GM21576 (cell line): ENCODE measurements around the gene ANO2.

Source experiments
- ATAC-seq: cut with Tn5 transposase; IDR thresholded peaks from one replicate; pipeline ENCODE4 v1.9.1; 2021; ENCODE audit warnings: mild to moderate bottlenecking, moderate library complexity; ENCODE audit not compliant: unreplicated experiment

The ANO2 gene

DNA sequence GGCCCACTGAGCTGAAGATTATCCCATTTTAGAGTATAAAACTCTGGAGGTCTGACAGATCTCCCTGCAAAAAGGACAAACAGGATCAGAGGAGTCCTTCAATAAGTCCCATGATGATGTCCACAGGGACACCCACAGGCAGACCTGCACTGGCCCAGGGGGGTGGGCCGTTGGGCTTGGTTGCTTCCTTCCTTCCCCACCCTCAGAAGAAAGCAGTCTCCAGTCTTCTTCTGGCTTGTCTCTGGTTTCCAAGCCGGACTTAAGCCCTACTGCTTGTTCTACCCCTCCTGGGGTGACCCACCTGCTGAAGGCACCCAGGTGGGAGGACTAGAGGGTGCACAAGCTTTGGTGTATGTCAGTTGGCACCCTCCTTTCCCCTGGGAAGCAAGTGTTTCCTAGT, 209.0 kb downstream of the ANO2 start:
- ATAC-seq, result no peak

DNA sequence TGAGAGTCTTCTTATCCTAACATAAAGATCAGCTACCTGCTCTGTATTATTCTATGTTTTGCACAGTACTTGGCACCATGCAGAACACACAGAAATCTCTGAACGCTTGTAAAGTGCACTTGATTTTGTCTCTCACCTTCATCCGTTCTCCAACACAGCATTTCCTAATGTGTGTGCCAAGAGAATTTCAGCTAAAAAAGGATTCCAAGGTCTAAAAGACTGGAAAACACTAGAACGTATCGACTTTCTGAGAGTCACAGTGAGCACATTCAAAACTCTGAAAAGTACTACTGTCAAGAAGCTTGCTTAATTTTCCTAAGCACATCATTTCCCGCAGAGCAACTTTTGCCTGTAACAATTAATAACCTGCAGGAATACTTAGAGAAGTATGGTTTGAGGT, 211.1 kb downstream of the ANO2 start:
- no peak for ATAC-seq

DNA sequence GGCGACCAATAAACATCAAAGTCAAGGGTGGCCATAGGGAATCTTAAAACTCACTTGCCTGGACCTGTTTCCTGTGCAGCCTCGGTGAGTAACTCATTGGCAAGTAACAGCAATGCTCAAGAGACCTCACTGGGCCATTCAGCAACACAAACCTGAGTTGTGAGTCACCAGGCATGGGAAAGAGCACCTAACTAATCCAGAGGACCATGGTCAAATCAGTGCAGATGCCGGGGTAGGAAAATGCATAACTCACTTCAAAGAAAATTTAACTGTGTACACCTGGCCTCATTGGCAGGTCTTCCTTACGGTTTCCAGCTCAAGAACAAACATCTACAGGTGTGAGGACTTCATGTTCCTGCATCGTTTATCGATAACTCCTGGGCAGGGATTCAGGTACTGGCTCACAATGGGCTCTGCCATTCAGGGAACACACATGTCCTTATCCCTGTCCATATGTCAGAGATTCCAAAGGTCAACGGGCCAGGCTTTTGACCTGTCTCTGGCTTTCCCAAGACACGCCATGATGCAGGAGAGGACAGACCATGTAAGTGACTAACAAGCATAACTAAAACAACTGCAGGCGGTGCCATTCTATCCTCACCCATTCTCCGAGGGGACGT, 211.8 kb downstream of the ANO2 start:
- ATAC-seq, result no peak

DNA sequence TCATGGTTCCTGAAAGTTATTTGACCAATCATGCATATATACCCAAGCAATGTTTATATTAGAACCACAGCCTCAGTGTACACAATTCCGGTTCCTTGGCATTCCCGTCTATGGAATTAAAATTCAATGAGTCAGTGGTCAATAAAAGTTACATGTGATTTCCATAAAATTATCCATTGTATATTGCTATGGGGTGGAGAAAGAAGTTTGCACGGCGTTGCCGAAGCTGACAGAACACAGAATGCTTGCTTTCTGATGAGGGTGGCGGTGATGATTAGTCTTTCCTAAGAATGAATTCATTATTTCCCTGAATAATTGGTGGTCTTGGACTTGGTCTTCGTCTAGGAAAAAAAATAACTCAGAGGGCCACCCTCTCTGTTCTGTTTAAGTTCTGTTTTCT, 214.1 kb downstream of the ANO2 start:
- no peak for ATAC-seq

DNA sequence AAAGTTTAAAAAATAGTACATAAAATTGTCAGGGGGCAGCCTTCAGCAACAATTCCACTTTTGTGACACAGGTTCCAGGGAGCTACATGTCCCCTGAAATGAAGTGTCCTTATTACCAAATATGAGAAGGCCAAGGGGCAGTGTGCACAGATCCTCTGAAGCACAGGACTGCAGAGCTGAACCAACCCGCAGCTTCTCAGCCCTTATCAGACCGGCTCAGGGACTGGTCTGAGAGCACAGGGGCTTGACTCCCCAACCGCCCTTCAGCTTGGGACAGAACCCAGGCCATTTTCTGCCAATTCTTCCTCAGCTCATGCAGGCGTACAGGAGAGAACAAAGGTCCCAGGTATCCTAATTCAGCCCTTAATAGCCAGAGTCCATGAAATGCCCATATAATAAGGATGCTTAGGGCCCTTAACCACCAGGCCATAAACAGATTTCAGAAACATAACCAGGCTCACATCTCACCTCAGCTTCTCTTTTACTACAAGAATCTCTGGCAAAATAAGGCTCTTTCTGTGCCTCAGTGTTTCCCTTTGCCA, 221.3 kb downstream of the ANO2 start:
- ATAC-seq, result no peak

DNA sequence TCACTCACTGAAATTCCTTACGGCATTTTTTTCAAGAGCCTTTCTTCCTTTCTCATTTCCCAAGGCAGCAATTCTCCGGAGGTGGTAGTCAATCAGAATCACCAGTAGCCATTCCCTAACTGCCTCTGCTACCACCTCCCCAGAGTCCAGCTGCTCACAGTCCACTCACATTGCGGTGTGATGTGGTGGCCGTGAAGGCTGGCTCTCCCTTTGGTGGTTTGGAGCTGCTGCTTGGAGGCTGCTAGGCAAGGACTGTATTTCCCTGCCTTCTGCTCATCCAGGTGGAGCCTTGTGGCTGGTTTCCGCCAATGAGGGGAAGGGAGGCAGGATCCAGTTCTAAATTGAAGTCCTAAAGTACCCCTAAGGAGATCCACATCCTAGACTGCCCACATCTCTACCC, 222.0 kb downstream of the ANO2 start:
- ATAC-seq, result no peak

DNA sequence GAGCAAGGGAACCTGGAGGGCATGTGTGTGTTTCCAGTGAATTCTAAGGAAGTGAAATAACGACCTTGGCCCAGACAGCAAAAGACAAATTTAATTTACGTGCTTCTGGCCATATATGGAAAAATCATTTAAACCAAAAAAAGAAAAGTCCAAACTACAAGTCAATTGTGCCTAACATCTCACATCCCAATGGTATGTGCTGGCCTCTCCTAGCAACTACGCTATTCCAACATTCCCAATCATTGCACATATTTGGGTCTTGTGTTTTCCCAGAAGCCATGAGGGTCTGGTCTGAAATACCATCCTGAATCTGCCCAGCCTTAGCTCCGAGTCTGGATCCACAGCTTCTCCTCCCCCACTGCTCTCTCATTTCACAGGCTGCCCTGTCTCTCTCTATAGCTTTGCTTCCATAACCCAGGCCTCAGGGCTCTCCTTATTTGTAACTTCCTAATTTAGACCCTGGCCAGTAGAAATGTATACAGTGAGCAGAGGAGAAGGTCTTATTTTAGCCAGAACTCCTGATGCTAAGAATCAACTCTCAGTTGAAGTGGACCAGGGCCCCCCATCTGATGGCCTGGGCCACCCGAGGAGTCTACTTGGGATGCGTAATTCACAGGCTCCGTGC, 224.6 kb downstream of the ANO2 start:
- ATAC-seq, result no peak

DNA sequence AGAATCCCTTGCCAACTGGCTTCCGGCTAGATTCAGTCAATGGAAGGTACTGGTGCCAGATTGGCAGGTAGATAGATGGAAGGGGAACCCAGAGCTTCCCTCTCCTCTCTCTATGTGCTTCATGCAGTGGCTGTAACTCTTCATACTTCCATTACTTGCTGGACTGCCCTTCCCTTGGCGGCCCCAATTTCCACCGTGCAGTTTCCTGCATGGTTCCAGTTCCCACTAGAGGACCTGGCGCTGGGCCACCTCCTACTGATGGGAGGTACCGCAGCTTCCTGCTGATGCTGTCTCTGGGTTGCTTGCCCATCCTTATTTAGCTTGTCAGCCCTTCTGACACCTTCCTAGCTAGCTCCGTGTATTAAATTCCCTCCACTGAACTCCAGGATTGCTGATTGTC, 226.4 kb downstream of the ANO2 start:
- ATAC-seq, result no peak

DNA sequence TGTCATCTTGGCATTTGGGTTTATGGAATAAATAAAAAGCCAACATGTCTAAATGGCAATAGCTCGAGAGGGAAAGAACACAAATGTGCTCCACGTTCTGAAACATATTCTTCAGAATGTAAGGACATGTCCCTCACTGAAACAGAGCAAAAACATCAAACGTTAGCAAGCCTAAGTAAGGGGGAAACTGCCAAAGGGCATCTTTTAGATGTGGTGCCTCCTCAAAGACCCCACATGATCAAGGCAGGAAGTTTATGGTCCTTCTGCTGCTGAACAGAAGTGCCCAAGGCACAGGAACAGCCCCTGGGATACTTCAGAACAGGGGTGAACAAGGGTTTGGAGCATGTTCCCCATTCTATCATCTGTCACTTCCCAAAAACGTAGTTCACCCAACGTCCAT, 227.0 kb downstream of the ANO2 start:
- no peak for ATAC-seq

DNA sequence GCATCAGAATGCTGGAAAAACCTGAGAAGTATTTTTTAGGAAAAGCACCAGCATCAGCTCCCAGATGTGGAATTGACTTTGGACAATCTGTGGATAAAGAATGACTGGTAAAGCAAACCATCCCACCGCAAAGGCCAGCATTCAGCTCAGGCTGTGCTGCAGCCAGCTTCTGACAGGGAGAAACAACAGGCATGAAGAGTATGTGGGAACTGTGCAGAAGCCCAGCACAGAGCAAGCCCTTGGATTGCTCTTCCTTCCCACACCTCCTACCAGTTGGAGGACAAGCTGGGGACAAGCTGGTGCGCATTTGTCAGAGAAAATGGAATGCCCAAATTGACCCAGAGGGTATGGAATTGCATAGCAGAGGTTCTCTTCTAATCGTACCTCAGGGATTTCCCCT, 228.1 kb downstream of the ANO2 start:
- no peak for ATAC-seq

DNA sequence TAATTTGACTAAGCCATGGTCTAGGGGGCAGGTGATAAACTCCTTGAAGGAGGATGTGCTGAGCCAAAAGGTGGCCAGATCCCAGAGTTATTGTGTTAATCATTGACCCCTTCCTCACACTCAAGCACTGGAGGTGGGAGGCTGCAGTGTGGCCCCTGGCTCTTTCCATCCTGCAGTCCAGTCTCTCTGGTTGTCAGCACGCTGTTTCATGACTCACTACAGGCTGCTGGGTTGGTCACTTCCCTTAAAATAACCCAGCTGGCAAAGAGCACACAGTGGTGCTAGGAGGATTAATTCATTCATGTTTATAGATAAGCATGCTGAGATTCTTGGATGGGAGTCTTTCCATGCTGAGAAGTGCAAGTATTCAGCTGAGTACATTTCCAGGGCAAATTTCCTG, 228.9 kb downstream of the ANO2 start:
- ATAC-seq, result no peak

DNA sequence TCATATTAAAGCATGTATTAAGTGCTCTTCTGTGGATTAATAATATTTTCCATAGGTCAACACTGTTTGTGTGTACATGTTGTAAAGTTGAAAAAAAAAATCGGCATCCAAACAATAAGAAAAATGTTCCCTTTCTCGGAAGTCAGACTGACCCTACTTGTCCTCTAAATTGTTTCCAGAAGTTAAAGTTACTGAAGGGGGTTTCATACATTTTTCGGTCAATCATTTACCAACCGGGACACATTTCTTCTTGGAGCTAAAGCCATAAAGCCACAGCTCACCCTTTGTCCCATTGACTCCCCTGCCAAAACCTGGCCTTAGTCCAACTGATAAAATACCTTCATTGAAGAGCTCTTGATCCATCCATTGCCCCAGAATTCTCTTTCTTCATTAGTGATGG, 230.0 kb downstream of the ANO2 start:
- ATAC-seq, result no peak

DNA sequence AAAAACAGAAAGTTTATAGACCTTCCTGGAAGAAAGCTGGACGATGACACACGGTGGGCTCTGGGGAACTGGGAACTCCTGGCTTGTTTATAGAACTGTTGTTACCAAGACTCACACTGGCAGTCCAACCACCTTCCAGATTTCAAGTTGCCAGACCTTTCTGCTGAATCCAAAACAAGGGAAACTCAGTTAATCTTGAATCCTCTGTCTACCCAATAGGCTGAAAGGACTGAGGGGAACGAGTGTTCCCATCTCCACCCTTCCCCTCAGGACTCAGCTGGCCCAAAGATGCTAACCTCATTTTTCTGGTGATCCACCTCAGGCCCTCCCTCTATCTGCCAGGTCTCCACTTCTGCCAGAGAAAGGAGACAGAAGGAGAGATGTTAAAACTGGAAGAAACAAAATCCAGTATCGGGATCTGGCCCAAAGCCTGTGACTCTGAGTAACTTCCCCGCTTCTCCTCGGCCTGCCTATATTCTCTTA, 231.4 kb downstream of the ANO2 start:
- ATAC-seq, result no peak

DNA sequence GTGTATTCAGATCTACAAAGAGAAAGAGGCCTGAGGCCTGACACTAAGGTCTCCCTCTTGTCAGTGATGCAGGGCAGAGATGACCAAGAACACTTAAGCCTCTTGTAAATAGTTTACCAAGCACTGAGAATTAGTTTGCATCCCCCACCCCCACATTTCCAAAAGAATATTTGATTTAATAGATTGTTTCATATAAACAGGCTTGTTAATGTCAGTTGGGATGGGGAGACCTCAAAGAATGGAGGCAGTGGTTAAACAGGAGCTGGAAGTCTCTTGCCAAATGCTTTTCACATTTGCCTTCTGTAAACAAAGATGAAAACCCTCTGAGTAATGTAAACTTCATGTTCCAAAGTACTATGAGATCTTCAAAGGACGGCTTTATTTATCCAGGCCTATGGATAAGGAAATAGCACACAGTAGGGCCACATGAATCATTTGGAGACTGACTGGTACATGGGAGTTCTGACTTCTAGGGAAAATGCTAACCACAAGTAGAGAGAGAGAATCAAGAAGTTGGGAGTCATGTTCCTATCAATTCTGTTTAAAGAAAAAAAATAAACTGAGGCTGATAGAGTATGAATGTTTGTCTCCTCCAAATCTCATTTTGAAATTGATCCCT, 234.7 kb downstream of the ANO2 start:
- no peak for ATAC-seq

DNA sequence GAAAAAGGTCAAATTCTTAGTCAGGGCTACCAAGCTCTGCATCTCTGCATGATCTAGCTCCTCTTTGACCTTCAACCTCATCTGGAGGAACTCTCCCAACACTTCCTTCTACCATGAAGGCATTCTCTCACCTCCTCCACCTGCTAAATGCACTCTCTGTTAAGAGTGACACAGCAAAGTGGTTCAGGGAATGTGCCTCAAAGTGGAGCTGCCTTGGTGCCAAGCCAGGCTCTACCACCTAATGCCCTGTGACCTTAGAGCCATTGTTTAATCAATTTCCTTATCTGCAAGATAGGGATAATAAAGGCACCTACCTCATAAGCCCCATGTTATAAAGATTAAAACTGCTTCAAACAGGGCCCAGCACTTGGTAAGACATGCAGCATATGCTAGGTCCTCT, 236.7 kb downstream of the ANO2 start:
- no peak for ATAC-seq

DNA sequence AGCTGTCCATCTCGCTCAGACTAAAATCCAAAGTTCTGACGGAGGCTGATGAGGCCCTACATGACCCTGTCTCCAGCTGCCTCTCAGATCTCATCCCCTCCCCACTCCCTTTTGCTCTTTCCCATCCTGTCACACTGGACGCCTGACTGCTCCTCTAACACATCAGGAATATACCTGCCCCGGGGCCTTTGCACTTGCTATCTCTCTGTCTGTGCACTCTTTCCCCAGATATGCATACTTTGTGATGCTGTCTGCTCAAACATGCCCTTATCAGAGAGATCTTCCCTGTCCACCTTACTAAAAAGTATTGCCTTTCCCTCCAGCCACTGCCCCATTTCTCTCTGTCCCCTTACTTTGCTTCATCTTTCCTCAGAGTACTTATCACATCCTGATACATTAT, 238.8 kb downstream of the ANO2 start:
- ATAC-seq, result no peak

DNA sequence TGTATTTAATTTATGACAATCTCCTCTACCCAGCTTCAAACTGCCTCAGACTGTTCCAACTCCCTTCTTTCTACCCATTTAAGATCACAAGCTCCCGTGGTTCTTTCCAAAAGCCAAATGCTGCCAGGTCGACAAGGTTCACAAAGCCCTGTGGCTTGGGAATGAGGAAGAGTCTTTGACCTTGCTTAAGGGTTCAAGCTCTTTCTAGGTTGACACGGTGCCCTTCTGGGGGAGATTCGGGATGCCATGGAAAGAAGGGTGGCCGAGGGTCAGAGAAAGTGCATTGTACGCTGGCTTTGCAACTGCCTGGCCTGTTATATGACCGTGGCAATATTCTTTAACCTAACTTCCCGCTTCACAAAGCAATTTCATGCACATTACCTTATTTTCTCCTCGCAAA, 239.3 kb downstream of the ANO2 start:
- no peak for ATAC-seq

DNA sequence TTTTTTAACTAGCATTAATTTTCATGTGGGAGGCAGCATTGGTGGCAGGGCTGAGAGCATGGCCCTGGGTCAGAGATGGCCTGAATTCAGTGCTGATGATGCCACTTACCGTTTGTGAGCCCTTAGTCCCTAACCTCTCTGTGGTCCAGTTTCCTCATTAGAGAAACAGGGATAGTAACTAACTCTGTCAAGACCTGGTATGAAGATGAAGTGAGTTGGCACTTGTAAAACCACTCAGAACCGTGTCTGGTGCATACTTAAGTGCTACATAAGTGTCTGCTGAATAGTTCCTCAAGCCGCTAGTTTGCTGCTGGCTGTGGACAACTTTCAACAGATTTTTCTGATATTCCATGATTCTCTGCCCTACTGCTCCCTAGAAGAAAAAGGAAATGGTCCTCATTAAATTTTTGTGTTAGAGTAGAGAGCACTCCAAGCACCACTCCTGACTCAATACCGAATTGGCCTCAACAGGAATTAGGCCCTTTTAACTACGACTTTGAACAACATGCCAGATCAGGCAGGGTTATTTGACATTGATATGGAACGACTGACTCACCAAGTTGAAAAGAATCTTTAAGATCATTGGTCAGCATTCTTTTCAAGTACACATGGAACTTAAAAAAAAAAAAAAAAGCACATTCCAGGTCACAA, 250.2 kb downstream of the ANO2 start:
- ATAC-seq, result no peak

DNA sequence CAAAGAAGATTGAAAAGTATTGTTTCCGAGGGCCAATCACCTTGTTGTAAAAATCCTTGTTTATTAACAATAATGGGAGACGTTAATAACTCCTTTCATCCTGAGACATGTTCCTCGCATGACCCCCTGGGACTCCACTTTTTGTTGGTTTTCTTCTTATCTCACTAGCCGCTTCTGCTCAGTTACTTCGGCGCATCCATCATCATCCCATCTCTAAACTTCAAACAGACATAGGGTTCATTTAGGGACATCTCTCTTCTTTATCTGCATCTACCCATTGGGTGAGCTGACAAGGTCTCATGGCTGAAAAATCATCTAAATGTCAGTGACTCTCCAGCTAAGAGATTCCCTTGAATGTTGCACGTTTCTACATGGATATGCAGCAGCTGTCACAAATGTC, 252.2 kb downstream of the ANO2 start:
- ATAC-seq, result no peak

DNA sequence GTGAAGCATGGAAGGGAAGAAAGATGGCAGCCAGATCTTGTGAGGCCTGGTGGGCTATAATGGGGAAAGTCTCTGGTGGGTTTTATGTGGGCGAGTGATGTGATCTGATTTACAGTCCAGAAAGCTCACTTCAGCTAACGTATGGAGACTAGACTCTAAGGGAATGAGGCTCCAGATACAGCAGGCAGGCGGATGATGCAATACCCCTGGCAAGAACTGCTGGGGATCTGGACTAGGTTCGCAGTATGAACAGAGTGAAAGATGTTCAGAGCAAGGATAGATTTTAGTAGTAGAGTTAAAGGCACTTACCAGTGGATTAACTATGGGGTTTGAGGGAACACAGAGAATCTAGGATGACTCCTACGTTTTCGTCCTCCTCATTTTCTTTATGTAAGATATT, 253.1 kb downstream of the ANO2 start:
- ATAC-seq, result no peak

DNA sequence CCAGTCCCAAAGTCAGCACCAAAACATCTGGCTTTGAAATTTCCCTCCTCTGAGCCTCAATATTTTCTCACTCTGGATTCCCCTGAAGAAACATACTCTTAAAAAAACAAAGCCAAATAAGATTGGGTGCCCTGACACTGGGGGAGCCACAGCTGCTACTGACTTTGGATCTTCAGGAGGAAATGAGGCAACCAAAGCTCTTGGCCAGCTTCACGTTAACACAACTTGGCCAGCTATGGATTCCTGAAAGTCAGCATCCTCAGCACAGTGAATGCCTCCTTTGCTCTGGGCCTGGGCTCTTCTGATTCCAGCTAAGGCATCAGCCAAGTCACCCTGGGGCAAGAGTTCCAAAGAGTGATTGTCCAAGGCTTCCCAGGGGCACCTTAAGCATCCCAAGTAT, 254.8 kb downstream of the ANO2 start:
- no peak for ATAC-seq

DNA sequence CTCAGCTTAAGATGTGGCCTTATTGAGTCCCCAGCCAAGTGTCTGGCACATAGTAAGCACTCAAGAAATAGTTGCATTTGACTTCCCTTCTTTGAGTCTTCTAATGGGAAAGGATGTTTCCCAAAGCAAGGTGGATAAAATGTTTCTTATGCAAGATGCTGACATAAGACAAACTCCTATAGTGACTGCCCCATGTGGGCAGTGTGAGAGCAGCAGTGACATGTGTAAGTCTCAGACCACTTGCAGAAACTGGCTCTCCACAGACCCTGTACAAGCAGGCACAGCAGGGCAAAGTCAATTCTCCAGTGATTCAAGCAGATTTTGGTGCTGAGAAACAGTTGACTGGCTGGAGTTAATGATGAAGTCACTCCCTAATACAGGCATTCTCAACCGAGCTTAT, 255.3 kb downstream of the ANO2 start:
- no peak for ATAC-seq
